ENCODE data around the gene LCN9.

Gene LCN9

DNA sequence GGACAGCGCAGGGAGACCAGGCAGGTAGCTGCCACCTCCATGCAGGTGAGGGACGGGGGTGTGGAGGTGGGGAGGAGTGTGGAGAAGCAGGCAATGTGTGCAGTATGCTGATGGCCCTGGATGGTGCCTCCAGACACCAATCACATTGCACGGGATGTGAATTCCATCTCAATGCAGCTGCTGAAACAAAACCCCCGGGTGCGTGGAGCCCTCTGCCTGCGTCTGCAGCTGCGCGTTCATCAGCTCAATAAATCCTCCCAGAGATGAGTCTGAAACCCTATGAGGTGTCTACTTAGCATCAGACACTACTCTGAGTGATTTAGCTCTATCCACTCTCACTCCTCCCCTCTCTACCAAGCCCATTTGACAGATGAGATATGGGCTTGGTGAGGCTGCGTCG, 25.9 kb downstream of the LCN9 start:
- no peak for DNase-seq (ENCODE audit: low read depth)
- TF ChIP-seq, protein P1, sequence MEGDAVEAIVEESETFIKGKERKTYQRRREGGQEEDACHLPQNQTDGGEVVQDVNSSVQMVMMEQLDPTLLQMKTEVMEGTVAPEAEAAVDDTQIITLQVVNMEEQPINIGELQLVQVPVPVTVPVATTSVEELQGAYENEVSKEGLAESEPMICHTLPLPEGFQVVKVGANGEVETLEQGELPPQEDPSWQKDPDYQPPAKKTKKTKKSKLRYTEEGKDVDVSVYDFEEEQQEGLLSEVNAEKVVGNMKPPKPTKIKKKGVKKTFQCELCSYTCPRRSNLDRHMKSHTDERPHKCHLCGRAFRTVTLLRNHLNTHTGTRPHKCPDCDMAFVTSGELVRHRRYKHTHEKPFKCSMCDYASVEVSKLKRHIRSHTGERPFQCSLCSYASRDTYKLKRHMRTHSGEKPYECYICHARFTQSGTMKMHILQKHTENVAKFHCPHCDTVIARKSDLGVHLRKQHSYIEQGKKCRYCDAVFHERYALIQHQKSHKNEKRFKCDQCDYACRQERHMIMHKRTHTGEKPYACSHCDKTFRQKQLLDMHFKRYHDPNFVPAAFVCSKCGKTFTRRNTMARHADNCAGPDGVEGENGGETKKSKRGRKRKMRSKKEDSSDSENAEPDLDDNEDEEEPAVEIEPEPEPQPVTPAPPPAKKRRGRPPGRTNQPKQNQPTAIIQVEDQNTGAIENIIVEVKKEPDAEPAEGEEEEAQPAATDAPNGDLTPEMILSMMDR (conservative IDR thresholded peaks at IDR 0.05; ENCODE audit: control insufficient read depth, insufficient read depth, low read depth, low read length): no peak
- H3K4me3 ChIP-seq (ENCODE audit: control insufficient read depth, low read depth, low read length): no peak overlapping the region

DNA sequence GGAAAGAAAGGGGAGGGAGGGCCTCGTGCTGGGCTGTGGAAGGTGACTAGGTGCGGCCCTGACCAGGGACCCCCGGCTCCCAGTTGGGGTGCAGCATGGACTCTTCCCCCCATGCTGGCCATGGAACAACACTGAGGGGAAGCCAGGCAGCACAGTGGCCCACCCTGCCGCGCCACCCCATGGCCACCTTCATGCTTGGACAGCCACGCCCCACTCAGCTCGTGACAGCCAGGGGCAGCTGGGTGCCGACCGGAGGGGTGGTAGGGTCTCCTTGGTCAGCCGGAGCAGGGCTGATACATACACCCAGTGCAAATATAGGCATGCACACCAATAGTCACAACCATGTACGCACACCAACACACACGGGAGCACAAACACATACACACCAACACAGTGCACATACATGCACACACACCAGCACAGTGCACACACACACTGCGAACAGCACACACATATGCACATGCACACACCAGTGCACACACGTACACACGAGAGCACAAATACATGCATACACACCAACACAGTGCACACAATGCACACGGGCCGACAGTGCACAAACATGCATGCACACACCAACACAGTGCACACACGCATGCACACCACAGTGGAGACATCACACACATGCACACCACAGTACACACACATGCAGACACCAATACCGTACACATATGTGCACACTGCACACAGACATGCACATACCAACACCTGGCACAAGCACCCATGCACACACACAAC, 27.9 kb downstream of the LCN9 start:
- no peak overlapping the region for H3K4me3 ChIP-seq (ENCODE audit: control insufficient read depth, low read depth, low read length)
- DNase-seq (ENCODE audit: low read depth): no peak
- TF ChIP-seq, protein P1 (conservative IDR thresholded peaks at IDR 0.05; ENCODE audit: control insufficient read depth, insufficient read depth, low read depth, low read length): no peak

DNA sequence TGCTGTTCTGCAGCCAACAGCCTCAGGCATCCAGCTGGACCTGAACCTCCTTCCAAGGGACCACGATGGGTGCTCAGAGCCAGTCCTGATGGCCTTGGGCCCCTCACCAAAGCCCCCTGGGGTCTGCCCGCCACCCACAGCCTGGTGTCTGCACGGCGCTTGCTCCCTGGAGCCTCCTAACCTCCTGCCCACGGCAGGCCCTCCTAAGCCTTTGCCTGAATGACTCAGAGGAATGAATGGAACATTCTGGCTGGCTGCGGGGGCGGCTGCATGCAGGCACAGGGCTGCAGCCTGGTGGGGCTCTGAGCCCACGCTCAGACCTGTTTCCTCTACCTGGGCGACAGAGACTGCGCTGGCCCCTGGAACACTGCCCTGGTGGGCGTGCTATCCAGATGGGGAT, 29.3 kb downstream of the LCN9 start:
- DNase-seq (ENCODE audit: low read depth): peak; percentile 17
- TF ChIP-seq, protein P1 (conservative IDR thresholded peaks at IDR 0.05; ENCODE audit: control insufficient read depth, insufficient read depth, low read depth, low read length): no peak
- H3K4me3 ChIP-seq (ENCODE audit: control insufficient read depth, low read depth, low read length): no peak overlapping the region

DNA sequence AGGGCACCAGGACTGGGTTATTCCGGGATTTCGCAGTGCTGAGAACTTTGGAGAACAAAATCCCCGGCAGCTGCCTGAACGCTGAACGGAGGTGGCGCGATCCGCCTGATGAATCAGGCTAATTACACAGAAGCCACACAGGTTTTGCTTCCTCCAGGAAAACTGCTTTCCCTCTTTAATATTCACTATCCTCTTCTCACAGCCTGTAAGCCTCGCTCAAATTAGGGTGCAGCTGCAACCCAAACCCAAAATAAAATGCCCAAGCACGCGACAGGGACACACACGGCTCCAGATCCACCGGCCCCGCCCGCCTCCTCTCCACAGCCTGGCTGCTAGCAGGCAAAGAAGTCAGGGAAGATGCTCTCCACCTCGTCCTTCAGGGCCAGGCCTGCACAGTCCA, 30.2 kb downstream of the LCN9 start:
- no peak overlapping the region for H3K4me3 ChIP-seq (ENCODE audit: control insufficient read depth, low read depth, low read length)
- DNase-seq (ENCODE audit: low read depth): no peak
- TF ChIP-seq, protein P1 (conservative IDR thresholded peaks at IDR 0.05; ENCODE audit: control insufficient read depth, insufficient read depth, low read depth, low read length): no peak

DNA sequence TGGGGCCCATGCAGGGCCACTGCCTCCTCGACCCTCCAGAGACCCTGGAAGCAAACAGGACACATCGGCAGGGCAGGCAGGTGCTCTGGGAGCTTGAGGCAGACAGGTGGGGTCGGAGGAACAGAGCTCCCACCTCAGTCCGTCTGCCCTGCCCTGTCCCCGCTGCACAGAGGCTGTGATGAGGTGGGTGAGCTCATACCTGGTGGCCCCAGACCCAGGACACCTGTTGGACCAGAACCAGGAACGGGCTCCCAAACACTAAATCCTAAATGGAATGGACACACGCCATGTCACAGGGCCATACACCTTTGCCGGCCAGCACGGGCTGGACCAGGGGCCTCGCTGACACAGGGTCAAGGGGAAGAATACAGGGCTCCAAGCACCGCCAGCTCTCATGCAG, 30.7 kb downstream of the LCN9 start:
- DNase-seq (ENCODE audit: low read depth): no peak
- no peak overlapping the region for H3K4me3 ChIP-seq (ENCODE audit: control insufficient read depth, low read depth, low read length)
- TF ChIP-seq, protein P1 (conservative IDR thresholded peaks at IDR 0.05; ENCODE audit: control insufficient read depth, insufficient read depth, low read depth, low read length): no peak

DNA sequence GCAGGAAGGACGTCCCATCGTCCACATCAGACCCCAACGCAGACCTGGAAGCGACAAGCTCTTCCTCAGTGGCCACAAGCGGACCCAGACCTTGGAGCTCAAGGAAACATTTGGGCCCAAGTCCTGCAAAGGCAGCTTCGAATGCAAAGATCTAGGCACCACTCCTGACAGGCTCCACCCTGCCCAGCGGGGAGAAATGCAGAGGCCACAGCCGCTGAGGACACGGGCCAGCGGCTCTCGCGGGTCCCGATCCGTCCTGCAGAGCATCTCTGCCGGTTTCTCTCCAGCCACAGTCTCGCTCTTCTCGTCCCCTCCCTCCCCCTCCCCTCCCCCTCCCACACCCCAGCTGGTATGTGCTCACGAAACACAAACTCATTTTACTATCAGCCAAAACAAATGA, 31.3 kb downstream of the LCN9 start:
- no peak for DNase-seq (ENCODE audit: low read depth)
- TF ChIP-seq, protein P1 (conservative IDR thresholded peaks at IDR 0.05; ENCODE audit: control insufficient read depth, insufficient read depth, low read depth, low read length): no peak
- no peak overlapping the region for H3K4me3 ChIP-seq (ENCODE audit: control insufficient read depth, low read depth, low read length)

All from fibroblast of mammary gland (primary cell).